Activated CD8-positive, alpha-beta memory T cell treated with anti-CD3 and anti-CD28 coated beads, Interleukin-2, amount 10 ng/mL, durations not matched to agents 7 days and 5 days (primary cell): Measurements from ENCODE around the gene DDX6. TPM values are rescaled to one million over a fixed set of nuclear protein-coding genes. Genes with fewer than 3 reads are reported as not detected.

Experiments
- total RNA-seq, 2 experiments: library from RNA; stranded (reverse); gene quantifications; one replicate each; pipeline ENCODE4 v1.2.3, GENCODE V29; 2021

DDX6 gene
- total RNA-seq, 2 experiments from 2014 or later: 127 to 153 TPM

Other genes starting within 250 kb of the DDX6 start
- gene IFT46, start 225.2 kb downstream of the DDX6 start, total RNA-seq: 10 to 100 TPM; 10.4 to 13.1 TPM
- 100 to 1,000 TPM in 1 of 2 experiments, 10 to 100 TPM in 1; 98.9 to 130 TPM for gene ARCN1, start 218.8 kb downstream of the DDX6 start, total RNA-seq
- 1 to 10 TPM in 1 of 2 experiments, under 1 TPM in 1; 0.91 to 1.3 TPM for gene PHLDB1, start 183.5 kb downstream of the DDX6 start, total RNA-seq
- gene TREH, start 111.5 kb downstream of the DDX6 start, total RNA-seq: not detected
- gene CXCR5, start 92.7 kb upstream of the DDX6 start, total RNA-seq: under 1 TPM in 1 of 2 experiments, not detected in 1; 0.30 TPM
- gene BCL9L, start 134.8 kb upstream of the DDX6 start, total RNA-seq: 10 to 100 TPM; 33.9 to 44.0 TPM
- gene UPK2, start 165.1 kb upstream of the DDX6 start, total RNA-seq: not detected
- not detected for gene FOXR1, start 180.6 kb upstream of the DDX6 start, total RNA-seq
- 10 to 100 TPM; 43.4 to 47.1 TPM for gene CENATAC, start 207.0 kb upstream of the DDX6 start, total RNA-seq
- gene RPS25, start 227.2 kb upstream of the DDX6 start, total RNA-seq: 1,000 to 10,000 TPM in 1 of 2 experiments, 100 to 1,000 TPM in 1; 945 to 1,070 TPM
- 10 to 100 TPM; 73.9 to 91.5 TPM for gene TRAPPC4, start 227.6 kb upstream of the DDX6 start, total RNA-seq
- 10 to 100 TPM; 26.0 to 26.5 TPM for gene SLC37A4, start 239.7 kb upstream of the DDX6 start, total RNA-seq